Raji (cell line): Measurements from ENCODE around the gene ASPDH.

Experiments used
- POLR2A ChIP-seq: IDR thresholded peaks from 2 replicates; pipeline ENCODE4 v1.6.1; 2011; ENCODE audit warnings: low read depth, low read length, control low read depth; ENCODE audit not compliant: insufficient read depth

ASPDH gene

GRCh38 chr19:50532952-50533351 is 19.2 kb upstream of the ASPDH start:
- no peak for TF ChIP-seq POLR2A

- no peak for TF ChIP-seq POLR2A
Measured at GRCh38 chr19:50531171-50531612, 17.5 kb upstream of the ASPDH start.

GRCh38 chr19:50522881-50523280 is 9.2 kb upstream of the ASPDH start:
- TF ChIP-seq POLR2A = no peak

GRCh38 chr19:50520822-50521465 is 7.2 kb upstream of the ASPDH start:
- no peak for TF ChIP-seq POLR2A

GRCh38 chr19:50519006-50519575 is 5.4 kb upstream of the ASPDH start:
- TF ChIP-seq POLR2A = no peak

GRCh38 chr19:50518091-50519005 is 4.6 kb upstream of the ASPDH start:
- TF ChIP-seq POLR2A = no peak

GRCh38 chr19:50517704-50518075 is 4.0 kb upstream of the ASPDH start:
- no peak for TF ChIP-seq POLR2A

GRCh38 chr19:50516964-50517703 is 3.4 kb upstream of the ASPDH start:
- TF ChIP-seq POLR2A = no peak

- TF ChIP-seq POLR2A = no peak
Measured at GRCh38 chr19:50516456-50516855, 2.7 kb upstream of the ASPDH start.

- no peak for TF ChIP-seq POLR2A
Measured at GRCh38 chr19:50515168-50515561, 1.5 kb upstream of the ASPDH start.

- TF ChIP-seq POLR2A = no peak
Measured at GRCh38 chr19:50514346-50515167, 844 bp upstream of the ASPDH start.

- no peak for TF ChIP-seq POLR2A
Measured at GRCh38 chr19:50512999-50513745, 541 bp downstream of the ASPDH start.

GRCh38 chr19:50512112-50512998 is 1.4 kb downstream of the ASPDH start:
- no peak for TF ChIP-seq POLR2A
